GM12875 (cell line): ENCODE data around the gene AHNAK.

Experiments
- H3K4me3 ChIP-seq: one replicate; pipeline ENCODE4 v1.5.1; 2011; ENCODE audit warnings: low read depth, low read length, control low read depth
- TF ChIP-seq, protein P1 (sequence below): IDR thresholded peaks from 2 replicates; pipeline ENCODE4 v1.5.1; 2011; ENCODE audit warnings: low read depth, mild to moderate bottlenecking, control low read depth, inconsistent platforms, low read length, moderate library complexity, borderline replicate concordance; ENCODE audit not compliant: insufficient read depth

AHNAK gene, protein sequence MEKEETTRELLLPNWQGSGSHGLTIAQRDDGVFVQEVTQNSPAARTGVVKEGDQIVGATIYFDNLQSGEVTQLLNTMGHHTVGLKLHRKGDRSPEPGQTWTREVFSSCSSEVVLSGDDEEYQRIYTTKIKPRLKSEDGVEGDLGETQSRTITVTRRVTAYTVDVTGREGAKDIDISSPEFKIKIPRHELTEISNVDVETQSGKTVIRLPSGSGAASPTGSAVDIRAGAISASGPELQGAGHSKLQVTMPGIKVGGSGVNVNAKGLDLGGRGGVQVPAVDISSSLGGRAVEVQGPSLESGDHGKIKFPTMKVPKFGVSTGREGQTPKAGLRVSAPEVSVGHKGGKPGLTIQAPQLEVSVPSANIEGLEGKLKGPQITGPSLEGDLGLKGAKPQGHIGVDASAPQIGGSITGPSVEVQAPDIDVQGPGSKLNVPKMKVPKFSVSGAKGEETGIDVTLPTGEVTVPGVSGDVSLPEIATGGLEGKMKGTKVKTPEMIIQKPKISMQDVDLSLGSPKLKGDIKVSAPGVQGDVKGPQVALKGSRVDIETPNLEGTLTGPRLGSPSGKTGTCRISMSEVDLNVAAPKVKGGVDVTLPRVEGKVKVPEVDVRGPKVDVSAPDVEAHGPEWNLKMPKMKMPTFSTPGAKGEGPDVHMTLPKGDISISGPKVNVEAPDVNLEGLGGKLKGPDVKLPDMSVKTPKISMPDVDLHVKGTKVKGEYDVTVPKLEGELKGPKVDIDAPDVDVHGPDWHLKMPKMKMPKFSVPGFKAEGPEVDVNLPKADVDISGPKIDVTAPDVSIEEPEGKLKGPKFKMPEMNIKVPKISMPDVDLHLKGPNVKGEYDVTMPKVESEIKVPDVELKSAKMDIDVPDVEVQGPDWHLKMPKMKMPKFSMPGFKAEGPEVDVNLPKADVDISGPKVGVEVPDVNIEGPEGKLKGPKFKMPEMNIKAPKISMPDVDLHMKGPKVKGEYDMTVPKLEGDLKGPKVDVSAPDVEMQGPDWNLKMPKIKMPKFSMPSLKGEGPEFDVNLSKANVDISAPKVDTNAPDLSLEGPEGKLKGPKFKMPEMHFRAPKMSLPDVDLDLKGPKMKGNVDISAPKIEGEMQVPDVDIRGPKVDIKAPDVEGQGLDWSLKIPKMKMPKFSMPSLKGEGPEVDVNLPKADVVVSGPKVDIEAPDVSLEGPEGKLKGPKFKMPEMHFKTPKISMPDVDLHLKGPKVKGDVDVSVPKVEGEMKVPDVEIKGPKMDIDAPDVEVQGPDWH (N-terminal part only)

DNA sequence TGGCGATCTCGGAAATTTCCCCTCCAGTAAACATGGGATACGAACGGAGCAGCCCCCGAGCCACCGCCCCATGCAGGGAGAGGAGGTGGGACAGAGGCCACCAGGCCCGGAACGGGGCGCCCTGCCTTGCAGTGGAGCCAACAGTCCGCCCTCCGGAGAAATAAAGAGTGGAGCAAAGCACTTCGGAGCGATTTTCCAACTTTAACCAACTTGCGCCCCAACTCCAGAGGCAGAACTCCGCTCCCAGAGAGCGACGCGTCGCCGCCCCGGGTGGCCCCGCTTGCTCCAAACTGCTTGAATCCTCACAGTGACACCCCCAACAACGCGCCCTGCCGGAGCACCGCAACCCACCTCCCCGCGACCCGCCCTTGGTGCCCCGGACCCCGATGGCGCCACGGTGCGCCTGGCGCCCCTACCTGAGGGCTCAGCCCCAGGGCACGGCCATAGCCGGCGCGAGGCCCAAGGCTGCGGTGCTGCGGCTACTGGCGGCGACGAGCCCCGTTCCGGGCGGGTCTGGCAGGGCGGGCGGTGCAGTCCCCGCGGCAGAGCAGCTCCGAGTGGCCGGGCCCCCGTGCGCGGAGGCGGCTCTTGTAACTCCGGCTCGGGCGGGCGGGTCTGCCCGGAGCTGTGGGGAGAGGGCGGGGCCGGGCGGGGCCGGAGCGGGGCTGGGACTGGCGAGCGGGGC lies at the start of gene AHNAK:
TSS of gene AHNAK (minus strand) at position 563 of the 685 bp plus-strand sequence. CDS start 10,708 bp downstream, outside the sequence.
- TF ChIP-seq, protein P1, sequence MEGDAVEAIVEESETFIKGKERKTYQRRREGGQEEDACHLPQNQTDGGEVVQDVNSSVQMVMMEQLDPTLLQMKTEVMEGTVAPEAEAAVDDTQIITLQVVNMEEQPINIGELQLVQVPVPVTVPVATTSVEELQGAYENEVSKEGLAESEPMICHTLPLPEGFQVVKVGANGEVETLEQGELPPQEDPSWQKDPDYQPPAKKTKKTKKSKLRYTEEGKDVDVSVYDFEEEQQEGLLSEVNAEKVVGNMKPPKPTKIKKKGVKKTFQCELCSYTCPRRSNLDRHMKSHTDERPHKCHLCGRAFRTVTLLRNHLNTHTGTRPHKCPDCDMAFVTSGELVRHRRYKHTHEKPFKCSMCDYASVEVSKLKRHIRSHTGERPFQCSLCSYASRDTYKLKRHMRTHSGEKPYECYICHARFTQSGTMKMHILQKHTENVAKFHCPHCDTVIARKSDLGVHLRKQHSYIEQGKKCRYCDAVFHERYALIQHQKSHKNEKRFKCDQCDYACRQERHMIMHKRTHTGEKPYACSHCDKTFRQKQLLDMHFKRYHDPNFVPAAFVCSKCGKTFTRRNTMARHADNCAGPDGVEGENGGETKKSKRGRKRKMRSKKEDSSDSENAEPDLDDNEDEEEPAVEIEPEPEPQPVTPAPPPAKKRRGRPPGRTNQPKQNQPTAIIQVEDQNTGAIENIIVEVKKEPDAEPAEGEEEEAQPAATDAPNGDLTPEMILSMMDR: no peak
- peak within 1 kb of the TSS; percentile 45 for H3K4me3 ChIP-seq

- H3K4me3 ChIP-seq: no peak overlapping the region
- TF ChIP-seq, protein P1: no peak
Measured at GRCh38 chr11:62595124-62595523, 48.5 kb upstream of the AHNAK start.

DNA sequence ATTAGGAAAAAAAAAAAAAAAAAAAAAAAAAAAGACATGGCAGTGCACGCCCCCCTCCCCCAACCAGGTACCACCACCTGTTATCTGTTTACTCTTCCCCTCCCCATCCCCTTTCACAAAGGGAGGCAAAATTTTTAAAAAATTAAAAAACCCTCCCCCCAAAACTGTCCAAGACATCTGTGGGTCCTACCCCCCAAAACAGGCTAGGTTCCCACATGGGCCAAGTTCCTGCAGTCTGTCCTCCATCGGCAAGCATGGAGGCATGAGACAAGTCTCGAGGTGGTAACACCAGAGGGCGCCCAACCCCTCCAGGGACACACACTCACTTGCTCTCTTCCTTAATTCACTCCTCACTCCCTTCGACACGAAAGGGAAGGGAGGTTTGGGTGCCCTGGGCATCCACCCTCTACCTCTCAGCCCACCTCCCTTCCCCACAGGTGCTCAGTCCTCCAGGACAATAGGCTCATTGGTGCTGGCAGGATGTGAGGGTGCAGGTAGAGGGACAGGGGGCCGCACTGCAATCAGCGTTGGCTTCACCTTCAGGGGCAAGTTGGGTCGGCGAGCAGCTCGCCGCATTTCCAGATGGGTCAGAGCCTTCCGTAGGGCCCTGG lies 46.9 kb upstream of the AHNAK start:
- H3K4me3 ChIP-seq: no peak overlapping the region
- TF ChIP-seq, protein P1: peak; percentile 82

GRCh38 chr11:62592989-62593421 lies 46.4 kb upstream of the AHNAK start:
- TF ChIP-seq, protein P1: no peak
- H3K4me3 ChIP-seq: no peak overlapping the region

GRCh38 chr11:62592146-62592815 lies 45.7 kb upstream of the AHNAK start:
- TF ChIP-seq, protein P1: 0 out of 2 replicates have a peak, but pooled peaks have one; percentile 10
- peak overlapping the region; percentile 64 for H3K4me3 ChIP-seq
